AG04450 (cell line): Measurements from ENCODE around the gene RIBC2. TPM values are rescaled to one million over a fixed set of nuclear protein-coding genes. Genes with fewer than 3 reads are reported as not detected.

Source experiments
- CTCF ChIA-PET: fragments of 300-600, 350-600 bp; formaldehyde crosslinking; extraction: SDS; loops from one replicate; lab custom pipeline; 2022; ENCODE audit warnings: antibody characterized with exemption, inconsistent platforms; lab: Charles Lee
- POLR2A ChIA-PET: fragments of 350-600 bp; formaldehyde crosslinking; extraction: SDS; loops from one replicate; lab custom pipeline; 2021; ENCODE audit warnings: antibody characterized with exemption, inconsistent platforms; lab: Yijun Ruan, JAX
- DNase-seq: peaks from one replicate; pipeline ENCODE4 v3.0.0-alpha.2; 2011; ENCODE audit warnings: low read depth, low spot score
- H3K27ac ChIP-seq: one replicate; pipeline ENCODE4 v1.5.1; 2012; ENCODE audit warnings: low read depth, low read length, control low read depth
- H3K27me3 ChIP-seq: one replicate; pipeline ENCODE4 v1.6.0; 2012; ENCODE audit warnings: low read length; ENCODE audit not compliant: control insufficient read depth, insufficient read depth
- H3K4me3 ChIP-seq: 2 replicates; pipeline ENCODE4 v1.5.1; 2011; ENCODE audit warnings: mild to moderate bottlenecking, low read depth, low read length, control low read depth
- H3K9me3 ChIP-seq: 2 replicates; pipeline ENCODE4 v1.5.1; 2012; ENCODE audit warnings: low read length; ENCODE audit not compliant: control insufficient read depth, insufficient read depth
- CTCF ChIP-seq: IDR thresholded peaks from 2 replicates; pipeline ENCODE4 v1.5.1; 2011; ENCODE audit warnings: low read depth, low read length, control low read depth, inconsistent platforms
- polyA plus RNA-seq: library from polyadenylated mRNA; depleted of rRNA; stranded (reverse); fragments of >200 nt; gene quantifications from 2 replicates; pipeline ENCODE4 v1.2.3, GENCODE V29; 2011

The RIBC2 gene
- polyA plus RNA-seq, 1 experiment: 0.20 TPM

- peaks cover 7% of the 10 kb centered on the region; the same call in 1 of the 2 replicates for H3K9me3 ChIP-seq
- no peak overlapping the region for H3K4me3 ChIP-seq
- ChIA-PET CTCF (no interaction called here), POLR2A (interaction anchor here (0.6 kb wide), 1 partner anchor 149 kb away, joined by 3 read pairs; no protein-coding TSS in a partner anchor)
- no peak for DNase-seq
- no peak for TF ChIP-seq CTCF
- peaks cover 27% of the 10 kb centered on the region for H3K27me3 ChIP-seq
- H3K27ac ChIP-seq: no peak overlapping the region
Measured at GRCh38 chr22:45402466-45402985, 11.0 kb upstream of the RIBC2 start.

GRCh38 chr22:45407793-45408192 is 5.7 kb upstream of the RIBC2 start:
- Histone ChIP-seq H3K27me3 (peaks cover 12% of the 10 kb centered on the region), H3K9me3 (peaks cover 2% of the 10 kb centered on the region; the same call in 1 of the 2 replicates), H3K4me3 (no peak overlapping the region), H3K27ac (no peak overlapping the region)
- CTCF ChIA-PET: no interaction called here
- DNase-seq: no peak
- TF ChIP-seq CTCF: no peak
- POLR2A ChIA-PET: no interaction called here

GRCh38 chr22:45413013-45413367 is 503 bp upstream of the RIBC2 start:
- H3K27ac ChIP-seq: no peak overlapping the region
- no peak overlapping the region for H3K4me3 ChIP-seq
- peaks cover 6% of the 10 kb centered on the region; the same call in 1 of the 2 replicates for H3K9me3 ChIP-seq
- ChIA-PET POLR2A (no interaction called here), CTCF (interaction anchor here (0.7 kb wide), 1 partner anchor 25 kb away, joined by 3 read pairs; no protein-coding TSS in a partner anchor)
- DNase-seq: no peak
- TF ChIP-seq CTCF: no peak
- peaks cover 7% of the 10 kb centered on the region for H3K27me3 ChIP-seq

- Histone ChIP-seq H3K4me3 (no peak overlapping the region), H3K27ac (no peak overlapping the region), H3K27me3 (no peaks in the 10 kb centered on the region), H3K9me3 (no peaks in the 10 kb centered on the region; the same call in 1 of the 2 replicates)
- ChIA-PET POLR2A (no interaction called here), CTCF (interaction anchor here (0.9 kb wide), 1 partner anchor 83 kb away, joined by 3 read pairs; no protein-coding TSS in a partner anchor)
- no peak for DNase-seq
- TF ChIP-seq CTCF: no peak
Measured at GRCh38 chr22:45418056-45418769, 4.7 kb downstream of the RIBC2 start.

GRCh38 chr22:45418770-45419138 is 5.3 kb downstream of the RIBC2 start:
- DNase-seq: no peak
- H3K4me3 ChIP-seq: no peak overlapping the region
- TF ChIP-seq CTCF: no peak
- no peaks in the 10 kb centered on the region for H3K27me3 ChIP-seq
- H3K27ac ChIP-seq: no peak overlapping the region
- POLR2A ChIA-PET: no interaction called here
- CTCF ChIA-PET: interaction anchor here (0.9 kb wide), 1 partner anchor 83 kb away, joined by 3 read pairs; no protein-coding TSS in a partner anchor
- no peaks in the 10 kb centered on the region for H3K9me3 ChIP-seq
